Posterior cingulate gyrus (tissue), 11 donors: ENCODE data around the gene SYNE1.

ENCODE experiments used
- DNase-seq, 10 donors: peaks; one replicate each; pipeline versions ENCODE4 v3.0.0 to v3.0.0-alpha.2; 2020 to 2021; ENCODE audit warnings: mixed read lengths in 3 of 10
- intact Hi-C: fragments of 100-400 bp; cut with DNase I; formaldehyde crosslinking; loops from one replicate; pipeline ENCODE4 v1.15.1; 2023

SYNE1 gene

DNA sequence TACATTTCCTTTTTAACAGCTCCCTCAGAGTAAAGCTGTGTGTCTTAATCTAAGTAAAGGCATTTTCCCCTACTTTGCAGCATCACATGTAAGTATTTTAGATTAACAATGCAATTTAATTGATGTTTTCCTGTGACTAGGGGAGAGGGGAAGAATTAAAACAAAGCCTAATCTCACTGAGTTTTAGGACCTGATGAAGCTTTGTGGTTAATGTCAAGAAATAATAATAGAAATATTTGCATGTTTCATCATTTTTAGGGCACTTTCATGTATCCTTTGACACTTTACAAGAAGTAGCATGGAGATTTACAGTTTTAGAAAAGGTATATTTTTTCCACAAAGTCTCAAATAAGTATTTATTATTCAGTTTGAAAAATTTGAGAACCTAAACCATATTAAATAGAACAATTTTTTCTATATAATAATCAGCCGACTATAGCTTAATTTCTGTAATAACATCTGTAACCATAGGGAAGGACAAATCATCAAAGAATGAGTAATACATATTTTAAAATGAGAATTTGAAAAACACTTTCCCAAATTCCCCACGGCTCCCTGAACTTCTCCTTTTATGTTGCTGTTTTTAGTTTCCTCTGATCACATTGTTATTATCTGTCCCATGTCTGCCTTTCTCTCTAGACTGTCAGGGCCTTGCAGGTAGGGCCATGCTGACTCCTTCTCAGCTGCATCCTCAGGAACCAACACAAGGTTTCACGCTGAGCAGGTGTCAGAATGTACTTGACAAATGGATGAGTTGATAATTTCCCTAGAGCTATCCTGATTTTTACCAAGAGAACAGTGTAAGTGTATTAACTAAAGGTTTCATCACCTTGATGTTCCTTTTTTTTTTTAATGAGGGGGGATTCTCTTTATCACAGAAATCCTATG, 338.1 kb downstream of the SYNE1 start:
- no peak for DNase-seq
- intact Hi-C loops, result no loop called here

DNA sequence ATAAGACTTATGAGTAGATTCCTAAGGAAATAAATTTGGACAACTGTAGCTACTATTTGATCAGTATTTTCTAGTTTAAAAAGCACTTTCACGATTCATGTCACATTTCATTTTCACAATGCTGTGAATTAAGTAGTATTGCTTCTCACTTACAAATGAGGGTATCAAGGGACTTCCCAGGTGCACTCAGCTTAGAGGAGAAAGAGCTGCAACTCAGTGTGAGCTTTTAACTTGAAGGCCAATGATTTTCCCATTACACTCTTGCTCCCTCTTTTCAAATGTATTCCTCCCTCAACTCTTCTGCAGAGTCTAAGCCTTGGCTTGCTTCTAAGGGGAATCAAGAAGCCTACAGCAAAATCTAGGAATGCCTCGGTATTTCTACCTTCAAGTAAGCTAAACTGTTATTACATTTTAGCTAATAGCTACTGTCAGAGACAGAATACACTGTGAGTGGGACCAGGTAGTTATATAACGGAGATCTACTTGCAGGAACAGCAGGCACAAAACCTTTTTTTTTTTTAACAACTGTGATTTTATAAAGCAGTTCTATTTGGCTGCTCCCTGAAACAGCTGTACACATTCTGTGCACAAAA, 339.0 kb downstream of the SYNE1 start:
- intact Hi-C loops, result no loop called here
- no peak for DNase-seq

DNA sequence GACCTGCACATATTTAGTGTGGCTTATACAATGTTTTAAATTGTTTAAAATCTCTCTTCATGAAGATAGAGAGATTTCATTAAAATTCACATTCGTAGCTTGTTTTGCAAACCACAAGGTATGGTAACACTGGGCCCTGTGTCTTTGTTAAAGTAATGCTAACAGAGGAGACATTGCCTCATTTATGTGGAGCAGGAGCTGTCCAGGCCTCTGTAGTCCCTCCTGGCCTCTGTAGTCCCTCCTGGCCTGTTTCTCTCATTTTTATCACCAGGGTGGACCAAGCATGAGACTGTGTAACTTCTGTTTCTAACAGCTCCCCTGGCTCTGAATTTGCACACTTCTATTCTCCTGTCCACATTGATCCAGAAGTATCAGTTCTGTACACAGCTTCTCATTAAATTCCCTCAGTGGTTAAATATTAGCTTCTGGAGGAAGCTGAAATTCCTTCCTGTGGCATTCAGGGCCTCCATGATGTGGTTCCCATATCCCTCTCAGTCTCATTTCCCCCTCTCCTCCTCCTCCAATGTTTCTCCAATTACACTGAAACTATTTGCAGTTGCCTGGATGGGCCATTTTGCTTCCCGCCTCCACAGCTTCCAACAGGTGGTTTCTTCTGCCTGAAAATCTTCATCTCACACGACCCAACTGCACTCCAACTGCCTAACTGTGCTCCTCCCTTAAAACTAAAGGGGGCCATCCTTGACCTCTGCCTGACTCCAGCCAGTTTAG, 340.4 kb downstream of the SYNE1 start:
- intact Hi-C loops, result no loop called here

DNA sequence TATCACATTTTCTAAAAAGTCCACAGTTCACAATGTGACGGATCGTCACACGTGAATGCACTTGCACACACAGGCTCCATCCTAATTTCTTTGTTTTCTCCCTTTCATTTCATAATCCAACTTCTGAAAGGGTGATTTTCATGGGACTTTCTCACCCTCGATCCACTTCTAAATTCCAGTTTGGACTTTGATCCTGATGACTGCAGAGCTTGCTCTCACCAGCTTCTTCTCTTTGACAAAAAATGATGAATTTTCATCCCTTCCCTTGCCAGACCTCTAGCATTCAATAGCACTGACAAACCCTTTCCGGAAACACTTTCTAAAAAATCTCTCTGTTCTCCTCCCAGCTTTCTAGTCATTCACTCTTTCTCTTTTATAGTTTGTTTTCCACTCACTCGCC, 341.2 kb downstream of the SYNE1 start:
- DNase-seq, result no peak
- intact Hi-C loops, result no loop called here

More for the DNA sequence above, 340.4 kb downstream of the SYNE1 start:
- DNase-seq, result no peak

DNA sequence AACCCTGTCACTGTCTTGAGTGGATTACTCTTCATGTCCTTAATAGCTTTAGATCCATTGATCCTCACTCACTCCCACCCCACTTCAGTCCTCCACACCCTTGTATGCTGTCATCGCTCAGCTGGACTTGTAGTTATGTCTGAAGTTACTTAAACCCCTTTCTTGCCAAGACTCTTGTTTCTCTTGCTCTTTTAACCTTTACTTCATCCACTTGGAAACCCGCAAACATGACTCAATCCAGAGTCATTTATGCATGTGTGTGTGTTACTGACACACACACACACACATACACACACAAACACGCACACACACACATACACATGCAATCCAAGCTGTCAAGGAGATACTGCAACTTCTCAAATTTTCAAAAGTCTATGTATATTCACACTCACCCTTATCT, 341.8 kb downstream of the SYNE1 start:
- DNase-seq, result no peak
- intact Hi-C loops, result no loop called here

DNA sequence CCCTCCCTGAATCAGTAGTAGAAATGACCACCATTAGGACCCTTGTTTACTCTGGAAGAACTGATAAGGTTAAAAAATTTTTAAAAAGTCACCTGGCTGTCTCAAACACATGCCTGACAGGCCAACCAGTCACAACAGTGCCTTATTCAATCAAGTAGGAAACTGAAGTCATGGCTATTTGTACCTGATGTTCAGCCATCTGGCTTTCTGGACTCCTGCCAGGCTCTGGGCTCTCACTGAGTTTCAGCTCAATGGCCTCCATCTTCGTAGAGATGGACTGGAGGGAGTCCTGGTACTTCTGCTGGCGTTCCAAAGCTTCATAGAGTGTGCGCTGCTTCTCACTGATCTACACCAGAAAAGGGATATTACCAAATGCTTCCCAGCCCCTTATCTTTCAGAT, 343.8 kb downstream of the SYNE1 start:
- no peak for DNase-seq
- intact Hi-C loops, result no loop called here

DNA sequence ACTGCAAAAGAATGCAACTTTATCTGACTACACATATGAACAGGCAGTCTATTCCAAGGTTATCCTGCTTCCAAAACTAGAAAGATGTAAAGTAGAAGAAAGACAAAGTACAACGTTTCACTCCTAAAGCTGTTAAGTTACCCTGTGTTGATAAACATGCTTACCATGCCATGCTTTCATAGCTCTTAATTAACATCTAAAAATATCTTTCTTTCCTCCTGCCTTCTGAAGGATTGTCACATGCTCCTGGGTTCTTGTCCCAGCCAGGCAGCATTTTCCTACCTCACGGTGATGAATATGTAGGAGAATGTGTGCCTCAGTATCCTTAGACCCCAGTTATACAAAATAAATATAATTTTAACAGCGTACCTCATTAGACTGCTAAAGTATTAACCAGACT, 344.6 kb downstream of the SYNE1 start:
- no peak for DNase-seq
- intact Hi-C loops, result no loop called here

DNA sequence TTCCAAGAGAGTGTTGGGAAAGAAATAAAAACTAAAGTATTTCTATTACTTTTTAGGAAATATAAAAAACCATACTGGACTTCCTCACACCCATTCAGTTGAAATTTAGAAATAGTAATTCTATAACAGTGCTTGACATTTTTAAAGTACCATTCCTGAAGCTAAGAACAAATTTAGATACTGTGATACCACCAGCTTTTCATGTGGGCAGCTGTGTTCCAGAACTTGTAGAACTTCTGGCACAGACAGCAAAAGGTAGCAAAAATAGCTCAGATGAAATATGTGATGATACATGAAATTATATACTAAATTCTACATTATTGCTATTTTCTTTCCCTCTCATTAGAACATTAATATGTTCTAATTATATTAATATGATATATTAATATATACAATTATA, 346.5 kb downstream of the SYNE1 start:
- intact Hi-C loops, result no loop called here
- no peak for DNase-seq

DNA sequence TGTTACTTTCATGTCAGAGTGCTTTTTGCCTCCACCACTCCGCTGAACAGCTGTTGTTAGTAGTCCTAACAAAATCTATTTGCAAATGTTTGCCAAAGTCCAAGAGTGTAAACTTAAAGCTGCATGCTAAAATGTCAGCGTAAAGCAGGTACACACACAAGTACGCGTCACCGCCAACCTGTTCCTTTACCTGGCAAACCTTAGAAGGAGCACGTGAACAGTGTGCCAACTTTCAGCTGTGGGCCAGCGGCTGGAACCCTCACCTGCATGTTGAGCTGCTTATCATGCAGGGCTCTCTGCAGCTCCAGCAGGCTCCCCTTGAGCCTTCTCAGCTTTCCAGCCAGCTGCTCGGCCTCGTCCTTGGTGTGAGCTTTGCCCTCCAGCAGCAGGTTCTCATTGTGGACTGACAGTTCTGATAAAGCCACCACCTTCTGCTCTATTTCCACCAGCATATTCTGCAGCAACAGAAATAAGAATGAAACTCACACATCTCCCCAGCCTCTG, 359.3 kb downstream of the SYNE1 start:
- no peak for DNase-seq

DNA sequence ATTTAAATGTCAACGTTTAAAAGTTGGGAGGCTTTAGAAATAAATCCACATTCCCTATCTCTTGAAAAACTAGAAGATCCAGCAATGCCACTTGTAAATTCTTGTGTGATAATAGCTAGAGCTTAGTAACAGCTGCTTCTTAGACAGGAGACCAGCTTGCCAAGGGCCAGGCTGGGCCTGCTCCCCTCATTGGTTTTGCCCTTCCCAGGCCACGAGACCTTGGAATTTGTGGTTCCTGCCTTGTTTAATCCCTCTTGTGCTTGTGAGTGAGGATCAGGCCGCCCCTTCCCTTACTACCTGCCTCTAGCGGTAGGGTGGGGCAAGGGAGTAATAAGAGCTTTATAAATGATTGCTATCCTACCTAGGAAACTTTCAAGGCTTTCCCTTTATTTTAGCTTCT, 363.5 kb downstream of the SYNE1 start:
- intact Hi-C loops, result no loop called here
- no peak for DNase-seq

More for the DNA sequence above, 359.3 kb downstream of the SYNE1 start:
- intact Hi-C loops, result no loop called here

DNA sequence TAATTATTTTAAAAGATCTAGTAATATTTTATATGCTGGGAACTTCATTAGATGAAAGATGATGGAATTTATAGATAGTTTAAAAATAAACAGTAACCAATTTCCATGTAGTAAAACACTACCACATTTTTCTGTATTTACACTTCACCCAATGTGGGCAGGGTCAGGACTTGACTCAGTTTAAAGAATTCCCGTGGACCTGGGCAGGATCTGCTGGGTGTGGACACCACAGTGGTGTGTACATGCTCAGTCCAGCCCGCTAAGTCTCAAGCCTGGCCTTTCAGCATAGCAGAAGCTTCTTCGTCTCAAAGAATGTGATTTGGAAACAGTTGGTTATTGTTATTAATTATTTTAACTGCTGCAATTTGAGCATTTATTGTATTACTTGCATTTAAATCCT, 364.2 kb downstream of the SYNE1 start:
- intact Hi-C loops, result no loop called here
- no peak for DNase-seq

DNA sequence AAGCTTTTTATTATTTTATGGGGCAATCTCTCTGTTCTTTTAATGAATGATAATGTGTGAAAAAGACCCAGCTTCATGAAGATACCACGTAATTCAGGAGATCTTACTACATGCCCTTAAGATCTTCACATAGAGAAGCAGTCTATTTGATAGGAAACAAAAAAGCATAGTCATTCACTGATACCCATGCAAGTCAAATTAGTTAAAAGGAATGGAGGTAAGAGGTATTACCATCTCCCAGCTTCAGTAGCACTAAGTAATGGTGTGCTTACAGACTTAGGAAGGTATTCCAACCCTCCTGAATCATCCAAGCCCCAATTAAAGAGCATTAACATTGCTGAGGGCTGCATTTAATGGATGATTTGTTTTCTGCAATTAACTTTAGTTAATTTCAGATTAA, 364.7 kb downstream of the SYNE1 start:
- intact Hi-C loops, result no loop called here
- no peak for DNase-seq

DNA sequence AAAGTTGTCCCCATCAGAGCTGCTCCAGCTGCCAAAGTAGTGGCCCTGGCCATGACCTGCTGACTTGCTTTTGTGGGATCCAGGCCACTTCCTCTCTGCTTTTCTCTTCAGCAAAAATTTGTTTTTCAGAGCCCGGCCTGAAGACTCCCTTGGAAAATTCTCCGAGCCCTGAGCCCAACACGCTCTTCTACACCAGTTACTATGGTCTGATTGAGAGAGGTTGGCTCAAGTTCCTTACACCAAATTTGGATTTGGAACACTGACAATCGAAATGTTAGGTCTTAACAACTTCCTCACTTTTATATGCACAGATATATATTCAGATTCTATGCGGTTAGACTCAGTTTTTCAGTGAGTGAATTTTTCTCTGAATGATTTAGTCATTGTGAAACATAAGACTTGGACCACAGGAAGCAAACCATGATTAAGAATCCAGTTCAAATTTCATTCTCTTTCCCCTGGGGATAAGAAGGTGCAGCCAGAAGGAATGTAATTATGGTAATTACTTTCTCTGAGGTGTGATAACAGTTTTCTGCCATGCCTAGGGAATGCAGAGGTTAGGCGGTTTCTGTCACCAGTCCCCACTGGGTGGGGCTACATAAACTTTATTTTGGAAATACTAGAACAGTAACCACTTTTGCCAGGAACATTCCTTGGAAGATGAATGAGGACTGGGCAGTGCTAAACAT, 365.2 kb downstream of the SYNE1 start:
- DNase-seq, result no peak
- intact Hi-C loops, result no loop called here

DNA sequence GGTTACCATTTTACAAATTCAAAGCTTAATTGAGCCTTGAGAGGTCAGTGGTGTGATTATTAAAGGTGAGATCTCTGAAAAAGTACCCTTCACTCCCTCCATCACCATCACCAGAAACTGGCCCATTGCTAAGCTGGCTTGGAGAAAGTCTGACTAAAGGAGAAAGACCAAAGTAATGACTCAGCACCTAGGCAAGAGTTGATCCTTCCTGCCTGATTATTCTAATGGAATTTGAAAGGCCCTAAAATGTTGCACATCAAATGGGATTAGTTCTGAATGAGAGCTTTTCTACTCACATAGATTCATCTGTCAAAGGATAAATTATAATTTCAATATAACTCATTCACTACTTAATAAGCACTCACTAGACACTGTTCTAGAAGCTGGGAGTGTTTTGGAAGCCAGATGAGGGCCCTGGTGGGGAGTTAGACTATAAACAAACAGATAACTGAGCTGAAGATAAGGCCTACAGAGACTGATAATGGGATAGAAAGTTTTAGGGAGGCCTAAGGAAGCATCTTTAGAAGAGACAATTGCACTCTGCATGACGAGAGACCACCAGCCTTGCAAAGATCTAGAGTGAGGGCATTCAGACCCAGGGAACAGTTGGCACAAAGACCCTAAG, 366.7 kb downstream of the SYNE1 start:
- no peak for DNase-seq
- intact Hi-C loops, result no loop called here

DNA sequence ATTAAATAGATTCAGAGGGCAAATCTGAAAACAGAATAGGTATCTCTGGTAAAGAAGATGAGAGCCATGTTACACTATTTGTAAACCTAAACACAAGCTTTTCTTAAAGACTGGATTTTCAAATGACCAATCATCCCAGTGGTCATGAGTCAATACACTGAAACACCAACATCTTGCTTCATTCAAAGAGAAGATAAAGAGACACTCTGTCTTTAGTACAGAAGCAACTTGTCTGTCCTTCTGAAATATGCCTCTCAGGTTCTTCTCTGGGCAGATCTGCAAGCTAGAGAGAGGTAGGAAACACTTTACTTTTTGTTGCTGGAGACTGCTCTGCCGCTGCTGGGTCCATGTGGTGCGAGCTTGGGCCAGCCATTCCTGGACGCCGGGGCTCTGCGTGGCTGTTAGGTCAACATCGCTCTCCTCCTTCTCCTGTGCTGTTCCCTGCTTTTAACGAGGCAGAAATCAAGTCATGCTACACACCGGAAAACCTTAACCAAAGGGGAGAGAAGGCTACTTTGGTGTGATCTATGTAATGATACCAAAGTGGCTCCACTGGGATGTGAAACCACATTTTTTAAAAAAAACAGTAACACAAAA, 368.2 kb downstream of the SYNE1 start:
- intact Hi-C loops, result loop anchor here (1.0 kb wide), 2 partner anchors 63 to 505 kb away; no protein-coding TSS in a partner anchor

DNA sequence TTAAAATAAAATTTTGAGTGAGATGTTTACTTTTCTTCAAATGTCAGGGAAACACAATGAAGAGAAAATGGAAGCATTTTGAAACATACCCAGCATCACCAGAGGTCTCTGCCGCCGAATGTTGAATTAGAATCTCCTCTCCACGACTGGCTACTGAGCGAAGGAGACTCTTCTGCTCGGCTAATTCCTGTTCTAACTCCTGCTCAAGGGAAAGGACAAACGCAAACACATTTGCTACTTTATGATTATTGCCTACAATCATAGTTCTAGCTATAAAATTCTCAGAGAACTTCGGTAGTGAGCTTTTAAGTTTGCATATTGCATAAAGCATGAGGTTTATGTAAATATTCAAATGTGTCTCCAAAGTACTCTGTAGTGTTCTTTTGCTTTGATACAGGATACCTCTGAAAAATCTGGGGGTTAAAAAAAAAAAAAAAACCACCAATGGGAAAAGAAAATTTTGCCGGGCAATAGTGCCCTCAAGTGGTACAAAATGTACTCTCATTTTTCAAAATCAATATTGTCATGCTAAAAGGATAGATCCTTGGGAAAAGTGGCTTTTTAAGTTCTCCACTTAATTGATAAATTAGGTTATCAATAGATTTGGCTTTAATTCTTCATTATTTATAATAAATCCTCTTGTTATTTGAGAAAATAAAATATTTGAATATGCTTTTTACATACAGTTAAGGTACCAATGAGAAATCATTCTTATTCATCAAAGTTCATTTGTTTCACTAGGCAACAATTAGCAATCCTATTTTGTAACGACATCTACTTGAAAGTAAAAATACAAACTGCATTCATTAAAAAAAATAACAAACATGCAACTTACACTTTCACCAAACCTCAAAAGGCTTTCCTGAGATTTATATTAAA, 369.0 kb downstream of the SYNE1 start:
- intact Hi-C loops, result loop anchor here (1.0 kb wide), 1 partner anchor 504 kb away; no protein-coding TSS in a partner anchor
- no peak for DNase-seq

More for the DNA sequence above, 368.2 kb downstream of the SYNE1 start:
- DNase-seq, result peak in 1 of 10 donors; percentile 82

DNA sequence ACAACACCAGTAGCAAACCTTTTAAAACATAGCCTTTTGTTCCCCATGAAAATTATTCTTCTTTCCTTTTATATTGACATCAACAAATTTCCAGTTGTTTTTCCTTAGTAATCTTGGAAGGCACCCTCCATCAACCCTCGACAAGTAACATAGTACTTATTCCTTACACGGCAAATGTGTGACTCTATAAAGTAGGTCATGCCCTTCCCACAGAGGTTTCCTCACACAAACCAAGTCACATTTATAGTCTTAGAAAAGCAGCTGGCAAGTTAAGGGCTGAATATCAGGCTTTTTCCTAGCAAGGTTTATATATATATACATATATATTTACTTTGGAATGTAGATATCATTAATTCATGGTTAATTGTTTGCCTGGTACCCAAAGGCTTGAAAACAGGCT, 371.5 kb downstream of the SYNE1 start:
- DNase-seq, result no peak
- intact Hi-C loops, result no loop called here

DNA sequence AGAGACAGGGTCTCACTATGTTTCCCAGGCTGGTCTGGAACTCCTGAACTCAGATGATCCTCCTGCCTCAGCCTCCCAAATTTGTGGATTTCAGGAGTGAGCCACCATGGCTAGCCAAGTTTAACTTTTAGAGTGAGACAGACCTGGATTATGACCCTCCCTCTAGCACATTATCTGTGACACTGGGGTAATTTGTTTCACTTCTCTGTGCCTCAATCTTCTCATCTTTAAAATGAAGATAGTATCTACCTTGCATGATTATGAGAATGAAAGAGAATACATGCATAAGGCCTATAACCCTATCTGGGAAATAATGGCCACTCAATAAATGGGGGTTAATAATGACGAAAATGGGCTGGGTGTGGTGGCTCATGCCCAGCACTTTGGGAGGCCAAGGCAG, 373.6 kb downstream of the SYNE1 start:
- intact Hi-C loops, result no loop called here
- no peak for DNase-seq

DNA sequence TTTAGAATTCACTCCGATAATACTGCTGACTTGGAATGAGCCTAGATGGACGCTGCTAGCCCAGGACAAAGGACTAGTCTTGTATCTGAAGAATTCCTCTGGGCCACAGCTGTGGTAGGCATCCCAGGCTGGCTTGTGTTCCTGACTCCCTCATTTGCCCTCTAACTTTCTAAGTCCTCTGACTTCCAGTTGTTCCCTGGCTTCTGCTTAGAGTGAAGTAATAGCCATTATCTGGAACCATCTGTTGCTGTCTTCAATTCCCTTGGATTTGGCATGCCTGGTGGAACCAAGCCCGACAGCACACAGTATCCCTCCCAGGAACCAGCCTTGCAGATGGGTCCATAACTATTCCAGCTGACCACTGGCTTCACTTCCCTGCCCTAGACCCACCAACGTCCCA, 376.0 kb downstream of the SYNE1 start:
- intact Hi-C loops, result no loop called here
- DNase-seq, result peak in 1 of 10 donors; percentile 23
